GM19025 (cell line): Measurements from ENCODE around the gene SSBP3.
"Not testable (repeated sequence)": the region's sequence is repeated elsewhere in the genome, so short reads cannot be mapped to it uniquely, and the experiment has no call there.

ENCODE experiments used
- ATAC-seq: cut with Tn5 transposase; IDR thresholded peaks from one replicate; pipeline ENCODE4 v1.9.1; 2021; ENCODE audit warnings: mild to moderate bottlenecking, low read depth, moderate library complexity; ENCODE audit not compliant: unreplicated experiment

Gene SSBP3

GRCh38 chr1:54406339-54407153, at the start of gene SSBP3:
Gene SSBP3, minus strand, starts transcription at chr1:54406394.
- ATAC-seq = peak; percentile 89

DNA sequence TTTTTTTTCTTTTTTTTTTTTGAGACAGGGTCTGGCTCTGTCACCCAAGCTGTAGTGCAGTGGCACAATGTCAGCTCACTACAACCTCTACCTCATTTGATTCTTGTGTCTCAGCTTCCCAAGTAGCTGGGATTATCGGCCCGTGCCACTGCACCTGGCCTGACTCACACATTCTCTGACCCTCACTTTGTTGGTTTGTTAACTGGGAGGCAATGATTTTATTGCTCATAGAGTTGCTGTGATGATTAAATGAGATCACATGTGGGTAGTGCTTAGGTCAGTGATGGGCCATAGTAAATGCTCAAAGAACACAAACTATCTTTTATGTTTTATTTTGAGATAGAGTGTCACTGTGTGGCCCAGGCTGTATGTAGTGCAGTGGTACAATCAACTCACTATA, 47.3 kb upstream of the SSBP3 start:
- ATAC-seq = no peak

DNA sequence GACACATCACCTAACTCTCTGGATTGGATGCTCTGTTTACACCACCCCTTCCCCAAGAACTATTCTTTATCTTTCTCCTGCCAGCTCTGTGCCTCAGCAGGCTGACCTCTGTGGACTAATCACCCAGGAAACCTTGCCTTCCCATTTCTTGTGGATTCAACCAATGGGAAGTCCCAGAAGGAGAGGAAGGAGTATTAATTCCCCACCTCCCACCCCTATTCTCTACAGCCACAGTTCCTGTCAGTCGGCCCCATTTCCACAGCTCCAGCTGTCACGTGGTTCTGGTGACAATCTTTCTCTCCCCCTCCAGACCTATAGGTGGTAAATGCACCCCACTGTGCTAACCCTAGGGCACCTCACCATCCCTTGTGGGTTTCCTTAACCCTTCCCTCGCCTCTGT, 46.8 kb upstream of the SSBP3 start:
- ATAC-seq = no peak

DNA sequence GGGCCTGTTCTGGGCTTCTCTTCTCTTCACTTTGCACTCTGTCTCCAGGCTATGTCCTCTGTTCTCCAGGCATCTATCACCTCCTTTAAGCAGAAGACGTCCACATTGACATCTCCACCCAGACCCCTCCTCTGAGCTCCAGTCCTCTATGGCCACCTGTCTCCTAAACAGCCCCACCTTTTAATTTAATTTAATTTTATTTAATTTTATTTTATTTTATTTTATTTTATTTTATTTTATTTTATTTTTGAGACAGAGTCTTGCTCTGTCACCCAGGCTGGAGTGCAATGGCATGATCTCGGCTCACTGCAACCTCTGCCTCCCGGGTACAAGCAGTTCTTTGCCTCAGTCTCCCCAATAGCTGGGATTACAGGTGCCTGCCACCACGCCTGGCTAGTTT, 43.2 kb upstream of the SSBP3 start:
- ATAC-seq = not testable (repeated sequence)

DNA sequence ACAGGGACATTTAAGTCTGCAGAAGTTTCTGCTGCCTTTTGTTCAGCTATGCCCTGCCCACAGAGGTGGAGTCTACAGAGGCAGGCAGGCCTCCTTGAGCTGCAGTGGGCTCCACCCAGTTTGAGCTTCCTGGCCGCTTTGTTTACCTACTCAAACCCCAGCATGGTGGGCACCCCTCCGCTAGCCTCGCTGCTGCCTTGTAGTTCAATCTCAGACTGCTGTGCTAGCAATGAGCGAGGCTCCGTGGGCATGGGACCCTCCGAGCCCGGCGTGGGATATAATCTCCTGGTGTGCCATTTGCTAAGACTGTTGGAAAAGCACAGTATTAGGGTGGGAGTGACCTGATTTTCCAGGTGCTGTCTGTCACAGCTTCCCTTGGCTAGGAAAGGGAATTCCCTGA, 42.6 kb upstream of the SSBP3 start:
- ATAC-seq = not testable (repeated sequence)

- not testable (repeated sequence) for ATAC-seq
Measured at GRCh38 chr1:54447081-54447480, 40.9 kb upstream of the SSBP3 start.

DNA sequence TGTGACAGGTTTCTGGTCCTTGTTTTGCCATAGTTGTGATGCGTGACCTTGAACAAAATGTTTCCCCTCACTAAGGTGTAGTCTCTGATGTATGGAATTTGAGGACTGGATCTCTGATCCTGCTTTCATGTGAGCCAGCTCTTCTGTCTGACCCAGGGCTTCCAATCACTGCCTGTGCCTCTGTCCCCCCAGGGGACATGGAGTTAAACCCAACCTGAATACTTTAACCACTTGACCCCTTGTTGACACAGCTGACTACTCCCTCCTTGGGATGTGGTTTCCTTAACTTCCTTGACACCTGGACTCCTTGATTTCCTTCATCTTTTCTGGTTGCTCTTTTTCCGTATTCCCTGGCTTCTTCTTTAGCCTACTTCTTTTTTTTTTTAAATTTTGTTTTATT, 36.0 kb upstream of the SSBP3 start:
- no peak for ATAC-seq

DNA sequence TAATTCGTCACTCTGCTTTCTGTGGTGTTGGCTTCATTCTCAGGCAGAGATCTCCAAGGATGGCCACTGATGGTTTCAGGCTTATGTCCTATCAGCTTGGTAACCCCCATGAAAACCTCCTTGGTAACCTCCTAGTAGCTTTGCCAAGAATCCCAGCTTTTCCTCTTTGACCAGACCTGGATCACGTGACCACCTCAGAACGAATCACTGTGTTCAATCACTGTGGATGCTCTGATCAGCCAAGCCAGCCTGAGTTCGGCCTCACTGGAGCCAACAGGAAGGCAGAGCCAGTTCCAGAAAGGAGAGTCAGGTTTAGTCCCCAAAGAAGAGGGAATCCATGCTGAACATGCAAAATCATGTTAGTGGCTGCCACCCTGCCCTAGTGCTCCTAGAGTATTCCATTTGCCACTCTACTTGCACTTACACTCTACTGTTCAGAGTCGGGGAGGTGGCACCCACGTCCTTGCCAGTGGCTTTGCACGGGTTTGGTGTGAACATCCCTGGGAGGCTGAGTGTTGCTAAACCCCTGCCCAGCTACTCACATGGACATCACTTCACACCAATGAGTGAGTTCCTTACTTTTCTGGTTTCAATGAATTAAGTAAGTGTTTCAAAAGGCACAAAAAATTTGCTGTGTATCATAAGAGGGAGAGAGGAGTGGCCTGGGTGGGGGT, 33.5 kb upstream of the SSBP3 start:
- no peak for ATAC-seq

DNA sequence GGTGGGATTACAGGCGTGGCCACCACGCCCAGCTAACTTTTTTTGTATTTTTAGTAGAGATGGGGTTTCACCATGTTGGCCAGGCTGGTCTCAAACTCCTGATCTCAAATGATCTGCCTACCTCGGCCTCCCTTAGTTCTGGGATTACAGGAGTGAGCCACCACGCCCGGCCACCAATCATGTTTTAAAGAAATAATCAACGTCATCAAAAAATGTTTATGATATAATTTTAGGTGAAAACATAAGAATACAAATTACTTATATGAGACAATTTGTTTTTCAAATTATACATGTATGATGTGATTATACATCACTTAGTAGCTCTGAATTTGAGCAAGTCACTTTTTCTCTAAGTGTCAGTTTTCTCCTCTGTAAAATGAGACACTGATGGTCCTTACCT, 31.6 kb upstream of the SSBP3 start:
- no peak for ATAC-seq

DNA sequence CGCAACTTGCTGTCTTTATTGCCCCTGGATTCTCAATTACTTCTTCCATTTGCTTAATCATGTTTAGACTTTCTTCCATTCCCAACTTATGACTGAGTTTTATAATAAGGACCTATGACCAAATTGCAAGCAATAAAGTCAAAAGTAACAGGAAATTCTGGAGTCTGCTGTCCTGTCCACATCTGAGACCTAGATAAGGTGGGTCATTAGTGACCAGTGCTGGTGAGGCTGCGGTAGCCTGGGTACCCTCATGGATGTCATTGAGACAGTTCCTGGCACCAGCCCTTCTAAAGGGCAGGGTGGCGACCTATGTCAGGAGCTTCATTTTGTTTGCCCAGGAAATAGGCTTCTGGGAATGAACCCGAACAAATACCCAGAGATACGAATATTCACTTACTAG, 30.6 kb upstream of the SSBP3 start:
- ATAC-seq = no peak

DNA sequence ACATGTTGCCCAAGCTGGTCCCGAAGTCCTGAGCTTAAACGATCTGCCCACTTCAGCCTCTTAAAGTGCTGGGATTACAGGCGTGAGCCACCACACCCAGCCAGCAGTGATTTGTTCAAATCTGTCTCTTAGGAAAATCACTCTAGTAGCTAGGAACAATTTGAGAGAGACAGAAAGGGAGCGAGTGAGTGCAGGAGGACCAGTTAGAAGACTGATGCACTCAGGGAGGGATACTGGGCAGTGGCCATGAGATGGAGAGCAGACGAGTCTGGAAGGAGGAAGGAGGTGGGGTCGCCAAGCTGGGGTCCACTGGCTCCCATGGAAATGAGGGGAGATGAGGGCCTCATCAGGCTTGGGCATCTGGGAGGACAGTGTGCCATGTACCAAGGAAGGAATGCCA, 23.6 kb upstream of the SSBP3 start:
- ATAC-seq = no peak

GRCh38 chr1:54428837-54429518, 22.8 kb upstream of the SSBP3 start:
- ATAC-seq = no peak

- ATAC-seq = no peak
Measured at GRCh38 chr1:54425152-54425584, 19.0 kb upstream of the SSBP3 start.

GRCh38 chr1:54424398-54424797, 18.2 kb upstream of the SSBP3 start:
- no peak for ATAC-seq

- ATAC-seq = no peak
Measured at GRCh38 chr1:54421101-54421504, 14.9 kb upstream of the SSBP3 start.

DNA sequence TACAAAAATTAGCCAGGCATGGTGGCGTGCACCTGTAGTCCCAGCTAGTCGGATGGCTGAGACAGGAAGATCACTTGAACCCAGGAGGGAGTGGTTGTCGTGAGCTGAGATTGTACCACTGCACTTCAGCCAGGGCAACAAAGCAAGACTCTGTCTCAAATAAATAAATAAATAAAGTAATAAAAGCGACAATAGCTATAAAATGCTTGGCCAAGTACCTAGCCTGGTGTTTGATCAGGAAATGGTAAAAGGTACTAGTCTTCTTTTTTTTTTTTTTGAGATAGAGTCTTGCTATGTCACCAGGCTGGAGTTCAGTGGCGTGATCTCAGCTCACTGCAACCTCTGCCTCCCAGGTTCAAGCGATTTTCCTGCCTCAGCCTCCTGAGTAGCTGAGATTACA, 12.4 kb upstream of the SSBP3 start:
- ATAC-seq = not testable (repeated sequence)

- ATAC-seq = no peak
Measured at GRCh38 chr1:54417123-54417522, 10.9 kb upstream of the SSBP3 start.

DNA sequence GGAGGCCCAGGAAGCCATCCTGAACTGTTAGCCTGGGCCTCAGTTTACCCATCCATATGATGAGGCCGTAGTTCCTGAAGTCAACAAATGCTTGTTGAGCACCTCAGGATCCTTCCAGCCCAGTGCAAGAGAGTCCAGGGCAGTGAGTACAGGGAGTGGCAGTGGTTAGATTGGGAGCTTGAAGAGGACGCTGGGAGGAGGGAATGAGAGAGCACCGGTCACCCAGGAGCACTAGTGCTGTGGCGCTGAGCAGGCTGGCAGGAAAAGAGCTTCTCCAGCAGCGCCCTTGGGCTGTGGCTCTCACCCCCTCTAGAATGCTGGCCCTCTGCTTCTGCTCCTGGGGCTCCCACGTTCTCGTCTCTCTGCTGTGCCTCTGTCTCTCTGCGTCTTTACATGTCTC, 10.2 kb upstream of the SSBP3 start:
- ATAC-seq = no peak

DNA sequence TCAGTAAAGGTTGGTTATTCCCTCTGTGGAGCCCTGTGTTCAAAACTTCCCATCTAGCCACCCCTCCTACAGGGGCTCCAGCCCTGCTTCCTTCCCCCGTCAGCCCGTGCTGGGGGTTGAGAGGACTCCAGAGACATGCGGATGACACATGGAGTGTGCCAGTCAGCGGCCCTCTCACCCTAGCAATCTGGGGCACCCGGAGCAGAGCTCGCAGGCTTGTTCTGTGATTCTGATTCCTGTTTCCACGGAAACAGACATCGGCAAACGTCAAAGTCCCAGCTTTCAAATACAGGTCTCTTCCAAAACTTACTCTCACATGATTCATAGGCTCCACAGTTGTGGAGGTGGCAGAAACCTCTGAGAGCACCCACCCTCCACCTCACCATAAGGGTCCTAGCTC, 9.8 kb upstream of the SSBP3 start:
- no peak for ATAC-seq

- no peak for ATAC-seq
Measured at GRCh38 chr1:54415533-54415932, 9.3 kb upstream of the SSBP3 start.

- no peak for ATAC-seq
Measured at GRCh38 chr1:54413732-54414131, 7.5 kb upstream of the SSBP3 start.
